Heart left ventricle (tissue), 16 donors: ENCODE results near the gene SH3D19. TPM values are rescaled to one million over a fixed set of nuclear protein-coding genes. Genes with fewer than 3 reads are reported as not detected.

Experiments used
- ATAC-seq, 4 donors: fragments of 200-7000 bp; cut with Tn5 transposase; one replicate each; pipeline ENCODE4 v1.9.1; 2020 to 2022; ENCODE audit warnings: moderate library complexity in 4 of 4, mild to moderate bottlenecking in 3 of 4, moderate number of reproducible peaks in 1 of 4
- DNase-seq, 5 donors: peaks; one replicate each; pipeline ENCODE4 v3.0.0-alpha.2; 2020
- H3K27ac ChIP-seq, 12 donors: fragments of 200-600 bp; sonication (generic) in 4 of 12; one replicate each; pipeline versions ENCODE4 v1.5.0 to v1.8.0; 2016 to 2022; ENCODE audit warnings: mild to moderate bottlenecking in 2 of 12
- H3K27me3 ChIP-seq, 9 donors: fragments of 200-600 bp; sonication (generic) in 2 of 9; one replicate each; pipeline versions ENCODE4 v1.5.1 to v1.8.0; 2016 to 2022; ENCODE audit warnings: mild to moderate bottlenecking in 3 of 9
- H3K36me3 ChIP-seq, 9 donors: fragments of 200-600 bp; sonication (generic) in 2 of 9; one replicate each; pipeline versions ENCODE4 v1.5.0 to v1.8.0; 2018 to 2022; ENCODE audit warnings: mild to moderate bottlenecking in 2 of 9
- H3K4me1 ChIP-seq, 12 donors: fragments of 200-600 bp; sonication (generic) in 4 of 12; one replicate each; pipeline versions ENCODE4 v1.5.0 to v1.8.0; 2016 to 2022; ENCODE audit warnings: mild to moderate bottlenecking in 3 of 12
- H3K4me3 ChIP-seq, 12 donors: fragments of 200-600 bp; sonication (generic) in 4 of 12; one replicate each; pipeline versions ENCODE4 v1.5.0 to v1.8.0; 2017 to 2022; ENCODE audit warnings: mild to moderate bottlenecking in 9 of 12, moderate library complexity in 4 of 12
- H3K9me3 ChIP-seq, 12 donors: fragments of 200-600 bp; sonication (generic) in 4 of 12; one replicate each; pipeline versions ENCODE4 v1.5.0 to v1.8.0; 2016 to 2022; ENCODE audit warnings: mild to moderate bottlenecking in 1 of 12
- POLR2A ChIP-seq, 2 donors: fragments of 450-650 bp; IDR thresholded peaks; one replicate each; pipeline ENCODE4 v1.6.1; 2017; ENCODE audit warnings: antibody characterized with exemption in 2 of 2, mild to moderate bottlenecking in 2 of 2, moderate library complexity in 2 of 2
- WGBS, 4 donors: extraction: QIAGEN DNeasy Blood & Tissue Kit in 2 of 4; methylation state at CpG; one replicate each; pipeline versions ENCODE4 v1.1.5 to v1.1.7; 2013 to 2018; 5-methylcytosine and 5-hydroxymethylcytosine counted together
- intact Hi-C, 10 donors: fragments of 100-400 bp; cut with DNase I; formaldehyde crosslinking; loops; one replicate each; pipeline versions ENCODE4 v1.11.1 to v1.14.2; 2022
- polyA plus RNA-seq, 2 donors: library from polyadenylated mRNA; stranded (reverse); fragments of 200-250 nt; gene quantifications; one replicate each; pipeline ENCODE4 v1.2.3, GENCODE V29; 2013
- total RNA-seq, 9 donors: library from RNA; depleted of rRNA in 2 of 9; stranded (reverse); fragments of >200 nt in 2 of 9; fragmentation: NEBNext Ultra II Directional in 3 of 9; extraction: Animal tissue kit (Norgen Biotek cat#: 25700) in 3 of 9; gene quantifications; one replicate each; pipeline versions ENCODE4 v1.1.0 to v1.2.4, GENCODE V29; 2016 to 2023
- TF ChIP-seq, protein P1 (sequence below), 12 donors: fragments of 200-600 bp; sonication (generic) in 4 of 12; IDR thresholded peaks; one replicate each; pipeline versions ENCODE4 v1.5.0 to v1.8.0; 2018 to 2022; ENCODE audit warnings: antibody characterized with exemption in 12 of 12, mild to moderate bottlenecking in 5 of 12
- donor health status: ischemic (EF 13 %, LVEDD 7.1; RV severe dilation, severe dysfunction).
- donor health status: healthy with polysubstance abuse.
- donor health status: DM: no; HTN: yes; CAD: no.
- donor health status: DM: no; HTN: no; CAD: no.
- donor health status: ischemic (EF 25% LVEDD 6.9; RV normal size, moderate dysfunction).
- donor health status: ischemic (EF 25% LVEDD 5.7; RV mildly dilated, moderate dysfunction).
- donor health status: healthy.
- donor health status: DM: yes; HTN: yes; CAD: no.
- donor health status: ischemic (EF 35%, LVEDD 5.7; RV mildly dilated, moderate dysfunction).
- donor health status: nonischemic (EF 11% LVEDD 7.7; RV severe dilation, severe dysfunction).
- donor health status: DM: yes; HTN: yes; CAD: no.
- donor health status: PGD.
- donor health status: ischemic (EF 29% LVEDD 5.4; RV normal size, mild dysfunction).
- donor health status: nonischemic (EF 23%, LVEDD 6.1; RV moderate dilation, normal function).

Gene SH3D19
- total and polyA plus RNA-seq, 11 donors: 60.4 to 173 (median 126) TPM

DNA sequence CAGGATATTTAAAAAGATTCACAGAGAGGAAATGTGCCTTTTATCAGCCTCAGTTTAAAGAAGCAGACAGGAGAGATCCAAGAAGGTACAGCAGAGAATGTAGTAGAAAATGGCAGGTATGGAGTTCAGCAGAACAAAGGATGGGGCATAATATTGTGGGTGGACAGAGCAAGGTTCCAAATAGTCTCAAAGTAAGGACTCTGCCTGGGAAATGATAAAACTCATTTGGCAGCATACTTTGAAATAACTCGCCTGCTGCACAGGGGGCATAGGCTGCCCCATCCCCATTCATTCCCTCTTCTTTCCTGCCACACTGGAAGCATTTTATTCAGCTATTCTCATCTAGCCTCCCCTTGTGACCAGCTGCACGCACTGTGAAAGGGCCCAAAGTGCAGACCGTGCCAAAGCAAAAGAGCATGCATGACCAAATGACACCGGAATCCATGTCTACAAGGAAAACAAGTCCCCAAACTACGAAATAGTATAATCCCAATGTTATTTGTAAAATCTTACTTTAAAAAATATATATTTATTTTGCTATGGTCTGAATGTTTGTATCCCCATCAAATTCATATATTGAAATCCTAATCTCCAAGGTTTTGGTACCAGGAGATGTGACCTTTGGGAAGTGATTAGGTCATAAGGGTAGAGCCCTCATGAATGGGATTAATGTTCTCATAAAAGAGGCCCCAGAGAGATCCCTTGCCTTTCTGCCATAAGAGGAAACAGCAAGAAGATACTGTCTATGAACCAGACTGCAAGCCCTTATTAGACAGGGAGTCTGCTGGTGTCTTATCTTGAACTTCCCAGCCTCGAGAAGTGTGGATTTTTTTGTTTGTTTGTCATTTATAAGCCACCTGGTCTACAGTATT is 125.8 kb downstream of the SH3D19 start:
- DNase-seq: peak in 2 of 5 donors; percentile 48 to 70
- peak overlapping the region in 11 of 12 donors; percentile 32 to 64 (median 59) for H3K27ac ChIP-seq

DNA sequence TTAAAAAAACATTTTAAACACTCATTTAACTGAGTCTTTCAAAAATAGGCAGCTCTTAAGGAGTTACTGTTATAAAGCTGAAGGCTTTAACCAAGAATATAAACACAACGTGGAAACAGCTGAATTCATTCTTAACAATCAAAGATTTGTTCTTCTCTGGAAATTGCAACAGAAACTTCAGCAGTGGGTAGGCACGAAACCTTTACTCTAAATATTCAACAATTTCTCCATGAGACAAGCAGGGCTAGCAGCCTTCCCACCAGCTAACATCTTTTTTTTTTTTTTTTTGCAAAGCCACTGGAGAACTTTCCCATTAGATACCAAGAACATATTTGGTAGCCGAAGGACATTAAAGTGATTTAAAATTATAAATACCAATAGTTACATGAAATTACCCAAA is 126.7 kb downstream of the SH3D19 start:
- TF ChIP-seq POLR2A (IDR thresholded peaks at IDR 0.05): no peak
- DNase-seq (no peak), ATAC-seq (no peak)
- Histone ChIP-seq H3K27me3 (no peaks in the 10 kb centered on the region), H3K36me3 (no peaks in the 10 kb centered on the region), H3K27ac (peak overlapping the region in 10 of 12 donors; percentile 32 to 64 (median 60)), H3K4me3 (no peak overlapping the region), H3K4me1 (peaks cover 3 to 77% (median 55%) of the 10 kb centered on the region in 12 donors), H3K9me3 (no peaks in the 10 kb centered on the region)
- intact Hi-C loops: no loop called here
- 67 to 83% (median 72%) methylated on average over 3 of the region's 3 CpGs for WGBS, 4 donors

More for the DNA sequence above, 125.8 kb downstream of the SH3D19 start:
- 41 to 56% (median 50%) methylated on average over 6 of the region's 6 CpGs for WGBS, 4 donors
- H3K4me1 ChIP-seq: peaks cover 3 to 84% (median 58%) of the 10 kb centered on the region in 12 donors
- intact Hi-C loops: no loop called here
- H3K4me3 ChIP-seq: no peak overlapping the region
- H3K9me3 ChIP-seq: no peaks in the 10 kb centered on the region
- no peaks in the 10 kb centered on the region for H3K27me3 ChIP-seq
- TF ChIP-seq POLR2A (IDR thresholded peaks at IDR 0.05): no peak
- TF ChIP-seq, protein P1, sequence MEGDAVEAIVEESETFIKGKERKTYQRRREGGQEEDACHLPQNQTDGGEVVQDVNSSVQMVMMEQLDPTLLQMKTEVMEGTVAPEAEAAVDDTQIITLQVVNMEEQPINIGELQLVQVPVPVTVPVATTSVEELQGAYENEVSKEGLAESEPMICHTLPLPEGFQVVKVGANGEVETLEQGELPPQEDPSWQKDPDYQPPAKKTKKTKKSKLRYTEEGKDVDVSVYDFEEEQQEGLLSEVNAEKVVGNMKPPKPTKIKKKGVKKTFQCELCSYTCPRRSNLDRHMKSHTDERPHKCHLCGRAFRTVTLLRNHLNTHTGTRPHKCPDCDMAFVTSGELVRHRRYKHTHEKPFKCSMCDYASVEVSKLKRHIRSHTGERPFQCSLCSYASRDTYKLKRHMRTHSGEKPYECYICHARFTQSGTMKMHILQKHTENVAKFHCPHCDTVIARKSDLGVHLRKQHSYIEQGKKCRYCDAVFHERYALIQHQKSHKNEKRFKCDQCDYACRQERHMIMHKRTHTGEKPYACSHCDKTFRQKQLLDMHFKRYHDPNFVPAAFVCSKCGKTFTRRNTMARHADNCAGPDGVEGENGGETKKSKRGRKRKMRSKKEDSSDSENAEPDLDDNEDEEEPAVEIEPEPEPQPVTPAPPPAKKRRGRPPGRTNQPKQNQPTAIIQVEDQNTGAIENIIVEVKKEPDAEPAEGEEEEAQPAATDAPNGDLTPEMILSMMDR (IDR thresholded peaks at IDR 0.05): no peak
- no peaks in the 10 kb centered on the region for H3K36me3 ChIP-seq
- peak; percentile 55 to 69 (median 64) for ATAC-seq

DNA sequence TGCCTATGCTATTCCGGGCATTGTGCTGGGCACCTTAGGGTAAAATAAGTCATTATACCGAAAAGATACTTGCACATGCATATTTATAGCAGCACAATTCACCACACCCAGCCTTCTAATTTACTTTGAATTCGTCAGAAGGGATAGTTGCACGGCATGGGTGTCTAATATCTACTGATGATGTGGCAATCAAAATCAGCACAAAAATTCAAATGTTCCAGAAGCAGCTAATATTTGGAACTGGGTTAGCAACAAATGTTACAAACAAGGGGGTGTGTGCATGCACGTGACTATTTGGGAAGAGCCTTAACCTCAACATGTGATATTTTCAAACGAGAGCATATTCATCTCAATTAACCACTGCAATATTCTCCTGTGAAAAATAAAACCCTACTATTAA is 128.2 kb downstream of the SH3D19 start:
- TF ChIP-seq POLR2A (IDR thresholded peaks at IDR 0.05): no peak
- TF ChIP-seq, protein P1 (IDR thresholded peaks at IDR 0.05): no peak
- ATAC-seq: peak in 3 of 4 donors; percentile 16 to 60 (median 24)
- H3K27ac ChIP-seq: peak overlapping the region in 5 of 12 donors; percentile 2 to 57 (median 30)
- WGBS, 4 donors: 53 to 60% (median 57%) methylated on average over 6 of the region's 6 CpGs
- no peak for DNase-seq
- H3K4me1 ChIP-seq: peaks cover under 1 to 74% (median 45%) of the 10 kb centered on the region in 12 donors
- peak overlapping the region in 1 of 12 donors; percentile 5 for H3K4me3 ChIP-seq
- H3K9me3 ChIP-seq: no peaks in the 10 kb centered on the region
- H3K36me3 ChIP-seq: no peaks in the 10 kb centered on the region
- H3K27me3 ChIP-seq: no peaks in the 10 kb centered on the region
- intact Hi-C loops: no loop called here

DNA sequence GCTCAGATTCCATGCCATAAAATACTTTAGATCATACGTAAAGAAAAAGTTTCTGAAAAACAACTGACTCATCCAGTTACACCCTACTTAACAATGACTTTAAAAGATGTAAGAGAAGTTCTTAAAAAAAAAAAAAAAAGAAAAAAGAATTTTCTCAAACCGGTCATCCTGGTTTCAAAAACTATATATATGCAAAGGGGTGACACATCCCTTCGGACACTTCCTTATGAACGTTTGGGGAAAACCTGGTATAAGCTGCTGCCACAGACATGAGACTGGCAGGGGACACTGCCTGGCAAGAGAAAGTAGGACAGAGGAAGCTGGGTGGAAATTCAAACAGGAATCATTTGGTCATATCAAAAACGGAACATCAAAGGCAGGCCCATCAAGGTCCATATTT is 129.6 kb downstream of the SH3D19 start:
- H3K4me3 ChIP-seq: no peak overlapping the region
- 23 to 36% (median 24%) methylated on average over 5 of the region's 5 CpGs for WGBS, 4 donors
- peak in 2 of 4 donors; percentile 10 to 15 for ATAC-seq

More for the DNA sequence above, 129.6 kb downstream of the SH3D19 start:
- Histone ChIP-seq H3K9me3 (no peaks in the 10 kb centered on the region), H3K36me3 (no peaks in the 10 kb centered on the region), H3K4me1 (peaks cover 0 to 64% (median 41%) of the 10 kb centered on the region in 12 donors), H3K27me3 (no peaks in the 10 kb centered on the region), H3K27ac (peak overlapping the region in 8 of 12 donors; percentile 5 to 63 (median 46))
- TF ChIP-seq POLR2A (IDR thresholded peaks at IDR 0.05): no peak
- TF ChIP-seq, protein P1 (IDR thresholded peaks at IDR 0.05): no peak
- DNase-seq: no peak
- intact Hi-C loops: no loop called here
